Body of pancreas (tissue), 4 donors: ENCODE data around the gene PRXL2A. TPM values are rescaled to one million over a fixed set of nuclear protein-coding genes. Genes with fewer than 3 reads are reported as not detected.

ENCODE experiments used
- ATAC-seq: fragments of 150-250 bp; one replicate; pipeline ENCODE4 v1.9.1; 2016
- DNase-seq, 4 donors: peaks; one replicate each; pipeline ENCODE4 v3.0.0-alpha.2; 2019
- H3K27ac ChIP-seq, 4 donors: fragments of 200-600 bp; sonication (generic); 1 replicate in 3 of 4; 2 replicates in 1 of 4; pipeline versions ENCODE4 v1.5.1 to v1.6.1; 2016 to 2019; ENCODE audit warnings: mild to moderate bottlenecking in 1 of 4, mixed read lengths in 1 of 4, moderate library complexity in 1 of 4
- H3K27me3 ChIP-seq, 2 donors: fragments of 200-600 bp; sonication (generic); one replicate each; pipeline ENCODE4 v1.6.0; 2016; ENCODE audit warnings: mild to moderate bottlenecking in 1 of 2
- H3K36me3 ChIP-seq, 2 donors: fragments of 200-600 bp; sonication (generic); replicated peaks in 1 of 2; 2 replicates each; pipeline ENCODE4 v1.5.1; 2016; ENCODE audit warnings: low read depth in 2 of 2; ENCODE audit not compliant: insufficient read depth in 1 of 2
- H3K4me1 ChIP-seq: fragments of 200-600 bp; sonication (generic); one replicate; pipeline ENCODE4 v1.6.0; 2016
- H3K4me3 ChIP-seq, 2 donors: fragments of 200-600 bp; sonication (generic); 1 replicate in 1 of 2; 2 replicates in 1 of 2; pipeline ENCODE4 v1.5.1; 2016 to 2019
- H3K9me3 ChIP-seq, 3 donors: fragments of 200-600 bp; sonication (generic); 1 replicate in 2 of 3; 2 replicates in 1 of 3; pipeline ENCODE4 v1.5.1; 2016
- CTCF ChIP-seq, 7 experiments: fragments of 450-650 bp in 4 of 7; fragments of 200-600 bp in 3 of 7; sonication (generic) in 3 of 7; IDR thresholded peaks; one replicate each; pipeline ENCODE4 v1.5.1; 2016 to 2019; ENCODE audit warnings: antibody characterized with exemption in 7 of 7
- POLR2A ChIP-seq, 3 donors: fragments of 450-650 bp; IDR thresholded peaks; one replicate each; pipeline ENCODE4 v1.6.1; 2016; ENCODE audit warnings: antibody characterized with exemption in 3 of 3, mild to moderate bottlenecking in 2 of 3
- WGBS, 2 donors: methylation state at CpG; one replicate each; pipeline ENCODE4 v1.1.5; 2017; 5-methylcytosine and 5-hydroxymethylcytosine counted together
- intact Hi-C: fragments of 100-400 bp; cut with DNase I; formaldehyde crosslinking; loops from one replicate; pipeline ENCODE4 v1.15.1; 2023
- total RNA-seq, 2 donors: library from RNA; depleted of rRNA; stranded (reverse); fragments of >200 nt; gene quantifications; one replicate each; pipeline ENCODE4 v1.1.0, GENCODE V29; 2016

PRXL2A gene
- total RNA-seq, 2 donors from 2014 or later: 40.7 to 110 TPM

DNA sequence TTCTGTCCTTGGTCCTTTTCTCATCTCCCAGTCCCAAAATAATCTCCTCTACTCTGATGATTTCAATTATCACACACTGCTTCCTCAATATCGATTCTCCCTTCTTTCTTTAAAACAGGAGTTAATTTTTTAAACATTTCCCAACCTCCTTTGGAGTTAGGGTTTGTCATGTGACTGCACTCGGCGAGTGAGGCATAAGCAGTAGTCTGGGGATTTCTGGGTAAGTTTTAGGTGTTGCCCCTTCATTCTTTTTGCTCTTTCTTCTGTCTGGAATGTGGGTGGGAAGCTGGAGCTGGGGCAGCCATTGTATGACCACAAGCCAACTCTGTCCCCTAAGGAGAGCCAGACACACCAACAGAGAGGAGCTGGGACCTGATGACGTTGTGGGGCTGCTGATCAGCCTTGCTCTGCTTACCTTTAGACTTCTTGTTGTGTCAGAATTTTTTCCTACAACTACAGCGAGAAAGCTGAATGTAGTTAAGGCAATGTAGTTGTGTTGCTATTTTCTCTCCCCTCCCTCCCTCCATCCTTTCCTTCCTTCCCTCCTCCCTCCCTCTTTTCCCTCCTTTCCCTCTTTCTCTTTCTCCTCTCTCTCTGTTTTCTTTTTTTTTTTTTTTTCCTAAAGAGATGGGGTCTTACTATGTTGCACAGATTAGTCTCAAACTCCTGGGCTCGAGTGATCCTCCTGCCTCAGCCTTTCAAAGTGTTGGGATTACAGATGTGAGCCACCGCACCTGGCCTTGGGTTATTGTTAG is 39.3 kb downstream of the PRXL2A start:
- no peak for DNase-seq
- Histone ChIP-seq H3K36me3 (no peaks in the 10 kb centered on the region), H3K27me3 (no peaks in the 10 kb centered on the region), H3K9me3 (no peaks in the 10 kb centered on the region), H3K27ac (no peak overlapping the region), H3K4me3 (no peak overlapping the region), H3K4me1 (no peaks in the 10 kb centered on the region)
- TF ChIP-seq CTCF (IDR thresholded peaks at IDR 0.05) (no peak), POLR2A (IDR thresholded peaks at IDR 0.05) (no peak)
- no peak for ATAC-seq
- intact Hi-C loops: loop anchor here (2.0 kb wide), 1 partner anchor 57 kb away; no protein-coding TSS in a partner anchor
- 64 to 65% methylated on average over 7 of the region's 7 CpGs for WGBS, 2 donors

DNA sequence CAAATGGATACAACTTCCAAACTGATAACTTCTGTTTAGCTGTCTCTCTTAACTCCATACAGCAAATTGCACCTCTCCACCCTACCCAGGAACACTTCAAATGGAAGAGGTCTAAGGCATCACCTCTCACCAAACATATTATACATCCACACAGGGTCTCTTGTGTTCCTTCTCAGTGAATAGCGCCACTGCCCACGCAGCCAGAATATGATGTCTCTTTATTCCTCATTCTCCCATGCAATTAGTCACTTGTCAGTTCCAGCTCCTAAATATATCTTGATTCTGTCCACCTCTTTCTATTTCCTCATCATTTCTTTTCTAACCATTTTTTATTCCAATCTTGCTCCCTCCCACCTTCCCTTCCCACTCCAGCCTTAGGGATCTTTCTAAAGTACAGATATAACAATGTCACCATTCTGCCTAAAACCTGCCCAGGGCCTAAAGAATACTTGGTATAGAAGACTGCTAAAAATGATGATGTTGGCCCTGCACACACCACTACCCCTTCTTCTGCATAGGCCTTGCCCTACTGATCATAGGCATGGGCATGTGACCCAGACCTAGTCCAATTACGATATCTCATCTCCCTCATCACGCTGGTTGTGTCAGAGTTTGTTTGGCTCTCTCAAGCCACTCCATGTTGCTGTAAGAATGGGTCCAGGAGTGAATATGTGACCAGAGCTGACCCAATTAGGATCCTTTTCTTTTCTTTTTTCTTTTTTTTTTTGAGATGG is 40.0 kb downstream of the PRXL2A start:
- Histone ChIP-seq H3K36me3 (no peaks in the 10 kb centered on the region), H3K9me3 (no peaks in the 10 kb centered on the region), H3K27me3 (no peaks in the 10 kb centered on the region), H3K4me3 (no peak overlapping the region), H3K4me1 (peaks cover 6% of the 10 kb centered on the region), H3K27ac (no peak overlapping the region)
- ATAC-seq (no peak), DNase-seq (no peak)
- TF ChIP-seq POLR2A (IDR thresholded peaks at IDR 0.05): no peak
- intact Hi-C loops: no loop called here
- WGBS, 2 donors: 81 to 86% methylated on average over 4 of the region's 4 CpGs

- Histone ChIP-seq H3K4me3 (no peak overlapping the region), H3K27ac (no peak overlapping the region), H3K9me3 (no peaks in the 10 kb centered on the region), H3K4me1 (peaks cover 9% of the 10 kb centered on the region), H3K36me3 (no peaks in the 10 kb centered on the region), H3K27me3 (no peaks in the 10 kb centered on the region)
- intact Hi-C loops: no loop called here
- TF ChIP-seq CTCF (IDR thresholded peaks at IDR 0.05) (no peak), POLR2A (IDR thresholded peaks at IDR 0.05) (no peak)
- DNase-seq (no peak), ATAC-seq (no peak)
- 51 to 57% methylated on average over 2 of the region's 2 CpGs for WGBS, 2 donors
These were observed 41.2 kb downstream of the PRXL2A start for GRCh38 chr10:80449520-80449919.

DNA sequence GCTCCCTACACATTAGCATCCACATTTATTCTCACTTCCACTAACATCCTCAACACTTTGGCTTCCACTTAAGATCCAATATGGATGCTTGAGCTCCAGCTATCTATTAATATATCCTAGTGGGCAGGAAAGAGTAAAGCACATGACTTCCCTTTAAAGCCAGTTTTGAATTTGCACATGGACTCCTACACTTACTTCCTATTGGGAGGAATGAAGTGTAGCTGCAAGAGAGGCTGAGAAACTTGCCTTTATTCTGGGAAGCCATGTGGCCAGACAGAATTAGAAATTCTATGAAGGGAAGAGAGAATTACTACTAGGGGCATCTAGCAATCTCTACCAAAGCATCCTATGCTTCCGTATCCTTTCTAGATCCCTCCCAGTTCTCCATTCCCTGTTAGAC is 42.8 kb downstream of the PRXL2A start:
- H3K27ac ChIP-seq: no peak overlapping the region

More for the DNA sequence above, 42.8 kb downstream of the PRXL2A start:
- Histone ChIP-seq H3K4me1 (peaks cover 18% of the 10 kb centered on the region), H3K4me3 (no peak overlapping the region), H3K9me3 (no peaks in the 10 kb centered on the region), H3K36me3 (no peaks in the 10 kb centered on the region), H3K27me3 (no peaks in the 10 kb centered on the region)
- WGBS, 2 donors: 95 to 100% methylated on average over 1 of the region's 1 CpG
- intact Hi-C loops: no loop called here
- ATAC-seq (no peak), DNase-seq (no peak)
- TF ChIP-seq POLR2A (IDR thresholded peaks at IDR 0.05) (no peak), CTCF (IDR thresholded peaks at IDR 0.05) (no peak)
